Neural progenitor cell (in vitro differentiated cells): Measurements from ENCODE around the gene INSRR.
A peak's percentile ranks its signal among the peaks of the same experiment; 100 is the strongest.

ENCODE experiments used
- EZH2 ChIP-seq: fragments of 200-600 bp; sonication (generic); IDR thresholded peaks from 2 replicates; pipeline ENCODE4 v1.6.1; 2017; ENCODE audit warnings: antibody characterized with exemption, mild to moderate bottlenecking, moderate library complexity
- EZH2phosphoT487 ChIP-seq: fragments of 200-600 bp; sonication (generic); IDR thresholded peaks from 2 replicates; pipeline ENCODE4 v1.6.1; 2017; ENCODE audit warnings: antibody characterized with exemption
- TF ChIP-seq, protein P1 (sequence below): fragments of 200-600 bp; sonication (generic); IDR thresholded peaks from 2 replicates; pipeline ENCODE4 v1.5.1; 2017; ENCODE audit warnings: antibody characterized with exemption, mild to moderate bottlenecking

DNA sequence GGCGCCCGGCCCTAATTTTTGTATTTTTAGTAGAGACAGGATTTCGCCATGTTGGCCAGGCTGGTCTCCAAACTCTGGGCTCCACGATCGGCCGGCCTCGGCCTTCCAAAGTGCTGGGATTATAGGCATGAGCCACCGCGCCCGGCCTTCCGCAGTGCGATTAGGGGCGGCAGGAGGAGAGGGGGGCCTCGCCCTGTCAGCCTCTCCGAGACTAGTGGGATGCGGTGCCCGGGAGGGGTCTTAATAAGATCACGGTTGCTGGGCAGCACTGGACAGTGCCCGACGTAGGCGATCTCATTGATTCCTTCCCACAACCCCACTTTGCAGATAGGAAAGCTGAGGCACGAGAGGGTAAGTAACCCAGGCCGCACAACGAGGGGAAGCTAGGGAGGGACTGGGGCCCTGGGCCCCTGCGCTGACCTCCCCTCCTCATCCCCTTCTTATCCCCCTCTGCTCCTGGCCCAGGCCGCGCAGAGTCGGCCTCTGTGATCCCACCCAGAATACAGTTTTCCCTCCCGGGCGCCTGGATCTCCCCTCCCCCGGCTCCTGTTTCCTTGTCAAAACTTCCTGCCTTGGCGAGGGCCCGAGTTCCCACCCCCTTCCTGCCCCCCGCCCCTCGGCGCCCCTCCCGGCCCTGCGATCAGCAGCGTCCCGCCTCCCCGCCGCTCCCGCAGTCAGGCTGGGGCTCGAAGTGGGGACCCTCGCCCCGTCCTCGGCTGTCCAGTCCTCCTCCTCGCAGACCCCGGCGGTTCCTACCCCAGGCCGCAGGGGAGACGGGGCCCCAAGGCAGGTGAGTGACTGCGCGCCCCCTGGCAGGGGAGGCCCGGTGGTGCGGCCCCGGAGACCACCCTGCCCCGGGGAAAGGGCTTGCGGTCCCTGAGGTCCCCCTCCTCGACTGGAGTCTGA is 34.4 kb upstream of the INSRR start, which contains the start of gene PEAR1:
- TF ChIP-seq, protein P1, sequence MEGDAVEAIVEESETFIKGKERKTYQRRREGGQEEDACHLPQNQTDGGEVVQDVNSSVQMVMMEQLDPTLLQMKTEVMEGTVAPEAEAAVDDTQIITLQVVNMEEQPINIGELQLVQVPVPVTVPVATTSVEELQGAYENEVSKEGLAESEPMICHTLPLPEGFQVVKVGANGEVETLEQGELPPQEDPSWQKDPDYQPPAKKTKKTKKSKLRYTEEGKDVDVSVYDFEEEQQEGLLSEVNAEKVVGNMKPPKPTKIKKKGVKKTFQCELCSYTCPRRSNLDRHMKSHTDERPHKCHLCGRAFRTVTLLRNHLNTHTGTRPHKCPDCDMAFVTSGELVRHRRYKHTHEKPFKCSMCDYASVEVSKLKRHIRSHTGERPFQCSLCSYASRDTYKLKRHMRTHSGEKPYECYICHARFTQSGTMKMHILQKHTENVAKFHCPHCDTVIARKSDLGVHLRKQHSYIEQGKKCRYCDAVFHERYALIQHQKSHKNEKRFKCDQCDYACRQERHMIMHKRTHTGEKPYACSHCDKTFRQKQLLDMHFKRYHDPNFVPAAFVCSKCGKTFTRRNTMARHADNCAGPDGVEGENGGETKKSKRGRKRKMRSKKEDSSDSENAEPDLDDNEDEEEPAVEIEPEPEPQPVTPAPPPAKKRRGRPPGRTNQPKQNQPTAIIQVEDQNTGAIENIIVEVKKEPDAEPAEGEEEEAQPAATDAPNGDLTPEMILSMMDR: peak; percentile 52
- TF ChIP-seq EZH2: peak; percentile 51
- peak; percentile 67 for TF ChIP-seq EZH2phosphoT487
